Measurements from ENCODE around the gene FAM13B. TPM values are rescaled to one million over a fixed set of nuclear protein-coding genes. Genes with fewer than 3 reads are reported as not detected.
"Not testable (repeated sequence)": the region's sequence is repeated elsewhere in the genome, so short reads cannot be mapped to it uniquely, and the experiment has no call there.

Gene FAM13B
- 20.0 TPM for polyA plus RNA-seq (ENCODE audit: insufficient read length)

DNA sequence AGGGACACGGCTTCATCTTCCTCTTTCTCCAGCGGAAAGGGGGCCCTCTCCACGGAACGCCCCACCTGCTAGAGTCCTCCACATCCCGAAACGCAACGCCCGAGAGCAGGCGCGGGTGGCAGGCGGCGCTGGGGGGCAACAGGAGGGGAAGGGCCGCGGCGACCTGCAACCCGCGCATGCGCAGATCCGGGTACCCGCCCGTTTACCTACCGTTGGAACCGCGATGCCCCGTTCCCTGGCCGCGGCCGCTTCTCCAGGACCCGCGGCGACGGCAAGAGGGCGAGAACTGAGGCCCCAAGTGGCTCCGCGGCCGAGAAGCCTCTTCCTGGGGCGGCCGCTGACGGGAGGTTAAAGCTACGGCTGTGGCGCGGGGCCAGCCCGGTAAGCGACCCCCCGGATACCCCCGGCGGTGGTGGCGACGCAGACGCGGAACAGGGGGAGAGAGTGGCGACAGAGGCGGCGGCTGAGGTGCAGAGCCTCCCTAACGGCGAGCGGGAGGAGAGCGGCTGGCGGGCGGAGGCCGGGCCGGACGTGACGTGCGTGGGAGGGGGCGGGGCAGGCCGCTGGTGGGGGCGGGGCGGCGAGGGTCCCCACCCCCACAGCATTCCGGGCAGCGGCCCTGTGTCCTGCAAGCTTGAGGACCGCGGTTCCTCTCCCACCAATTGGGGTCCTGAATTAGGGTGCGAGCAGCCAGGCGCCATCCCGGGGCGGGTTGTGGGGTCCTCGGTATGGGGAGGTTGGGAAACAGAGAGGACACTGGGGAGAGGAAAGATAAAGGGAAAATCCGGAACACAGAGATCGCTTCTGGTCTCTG lies at the start of gene FAM13B:
FAM13B (minus strand) TSS at position 508 of the 814 bp plus-strand sequence. CDS start 13,968 bp downstream, outside the sequence.
- no peak for DNase-seq (ENCODE audit: low read depth)

DNA sequence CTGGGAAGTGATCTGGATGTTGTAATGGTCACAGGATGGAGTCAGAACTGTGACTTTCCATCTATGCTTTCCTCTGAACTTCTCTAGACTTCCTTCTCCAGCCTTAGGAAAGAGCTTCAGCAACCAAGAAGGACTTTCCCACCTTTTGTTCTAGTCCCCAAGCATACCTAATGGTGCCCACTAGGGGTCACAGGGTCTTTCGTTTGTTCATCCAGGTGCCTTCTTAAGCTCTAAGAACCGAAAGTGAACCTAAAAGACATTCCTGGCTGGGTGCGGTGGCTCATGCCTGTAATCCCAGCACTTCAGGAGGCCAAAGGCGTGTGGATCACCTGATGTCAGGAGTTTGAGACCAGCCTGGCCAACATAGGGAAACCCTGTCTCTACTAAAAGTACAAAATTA lies 49.2 kb upstream of the FAM13B start:
- no peak for DNase-seq (ENCODE audit: low read depth)

DNA sequence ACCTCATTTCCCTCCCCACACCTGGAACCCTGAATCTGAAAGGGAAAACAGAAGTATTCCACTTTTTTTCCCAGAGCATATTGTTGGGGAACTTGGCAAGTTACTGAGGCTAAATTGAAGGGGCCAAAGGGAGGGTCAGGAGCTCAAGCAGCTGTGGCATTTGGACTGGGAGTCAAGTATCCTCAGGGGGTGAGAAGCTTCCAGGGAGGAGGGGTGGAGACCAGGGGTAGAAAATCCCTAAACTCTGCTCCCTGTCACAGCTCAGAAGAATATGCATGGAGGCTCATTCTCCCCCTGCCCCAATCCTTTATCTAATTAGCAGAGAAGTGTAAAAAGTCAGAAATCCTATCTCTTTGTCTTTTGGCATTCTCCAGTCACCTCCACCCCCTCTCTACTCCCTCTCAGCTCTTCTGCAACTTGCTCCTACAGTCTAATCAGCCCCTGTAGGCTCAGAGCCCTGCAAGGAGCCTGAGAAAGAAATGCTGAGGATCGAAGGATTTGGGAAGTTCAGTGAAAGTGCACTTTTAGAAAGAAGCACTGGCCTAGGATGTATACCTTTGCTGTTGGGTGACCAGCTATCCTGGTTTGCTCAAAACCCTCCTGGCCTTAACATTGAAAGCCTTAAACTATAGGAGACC lies 45.2 kb upstream of the FAM13B start:
- DNase-seq (ENCODE audit: low read depth): no peak

DNA sequence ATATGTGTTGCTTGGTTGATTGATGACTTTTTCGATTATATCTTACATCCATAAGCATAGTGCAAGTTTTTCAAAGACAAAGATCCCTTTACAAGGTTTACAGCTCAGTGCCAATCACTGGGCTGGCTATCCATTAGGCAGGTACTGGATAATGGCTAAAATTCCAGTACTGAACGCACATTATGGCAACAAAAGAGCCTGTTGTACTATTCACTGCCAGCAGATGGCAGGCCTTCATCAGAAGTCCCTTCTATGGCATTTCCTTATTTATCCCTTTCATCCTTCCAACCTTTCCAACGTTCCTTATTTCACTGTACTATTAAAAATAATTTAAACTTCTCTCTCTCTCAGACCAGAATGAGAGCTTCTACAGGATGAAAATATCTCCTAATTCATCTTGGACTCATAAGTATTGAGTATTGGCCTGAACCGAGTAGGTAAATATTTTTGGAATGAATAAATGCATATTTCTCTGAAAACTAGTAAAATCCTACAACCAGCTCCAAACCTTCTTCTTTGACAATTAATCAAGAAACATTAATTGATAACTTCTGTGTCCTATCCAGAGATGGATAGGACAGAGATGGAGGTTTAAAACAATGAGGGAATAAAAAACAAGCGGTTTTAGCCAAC lies 44.3 kb upstream of the FAM13B start:
- DNase-seq (ENCODE audit: low read depth): peak; percentile 34

DNA sequence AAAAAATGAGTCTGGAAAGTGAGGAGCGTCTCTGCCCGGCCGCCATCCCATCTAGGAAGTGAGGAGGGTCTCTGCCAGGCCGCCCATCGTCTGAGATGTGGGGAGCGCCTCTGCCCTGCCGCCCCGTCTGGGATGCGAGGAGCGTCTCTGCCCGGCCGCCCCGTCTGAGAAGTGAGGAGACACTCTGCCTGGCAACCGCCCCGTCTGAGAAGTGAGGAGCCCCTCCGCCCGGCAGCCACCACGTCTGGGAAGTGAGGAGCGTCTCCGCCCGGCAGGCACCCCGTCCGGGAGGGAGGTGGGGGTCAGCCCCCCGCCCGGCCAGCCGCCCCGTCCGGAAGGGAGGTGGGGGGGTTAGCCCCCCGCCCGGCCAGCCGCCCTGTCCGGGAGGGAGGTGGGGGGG lies 37.1 kb upstream of the FAM13B start:
- not testable (repeated sequence) for DNase-seq (ENCODE audit: low read depth)

DNA sequence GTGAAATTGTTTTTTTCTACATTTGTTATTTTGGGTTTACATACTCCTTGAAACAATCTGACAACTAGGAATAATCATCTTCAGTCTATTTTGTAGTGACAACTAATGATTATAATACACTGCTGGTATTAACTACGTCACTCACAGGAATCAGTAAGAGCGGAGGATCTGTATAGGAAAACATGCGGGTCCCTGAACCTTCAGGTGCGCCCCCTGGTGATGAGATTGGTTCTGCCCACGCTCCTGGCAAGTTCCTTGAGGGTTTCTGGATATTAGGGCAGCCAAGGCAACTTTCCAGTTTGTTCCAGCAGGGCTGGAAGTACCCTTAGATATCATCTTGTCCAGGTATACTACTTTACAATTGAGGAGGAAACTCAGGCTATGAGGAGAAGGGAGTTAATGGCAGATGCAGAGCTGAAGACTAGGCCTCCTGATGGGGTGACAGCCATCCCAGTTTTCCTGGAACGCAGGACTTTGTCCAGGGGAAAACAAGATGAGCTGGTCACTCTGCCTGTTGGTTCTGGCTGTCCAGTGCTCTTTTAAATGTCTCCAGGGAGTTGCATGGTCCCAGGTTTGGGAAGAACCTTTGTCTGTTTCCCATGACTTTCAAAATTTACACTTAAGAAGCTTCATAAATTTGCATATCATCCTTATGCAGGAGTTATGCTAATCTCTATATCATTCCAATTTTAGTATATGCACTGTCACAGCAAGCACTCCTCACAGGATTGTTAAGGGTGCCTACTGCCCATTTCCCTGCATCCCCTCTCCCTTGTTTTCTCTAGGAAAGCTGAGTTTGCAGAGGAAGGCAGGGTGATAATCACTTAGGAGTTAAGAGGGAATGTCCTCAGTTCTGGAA lies 36.1 kb upstream of the FAM13B start:
- no peak for DNase-seq (ENCODE audit: low read depth)

DNA sequence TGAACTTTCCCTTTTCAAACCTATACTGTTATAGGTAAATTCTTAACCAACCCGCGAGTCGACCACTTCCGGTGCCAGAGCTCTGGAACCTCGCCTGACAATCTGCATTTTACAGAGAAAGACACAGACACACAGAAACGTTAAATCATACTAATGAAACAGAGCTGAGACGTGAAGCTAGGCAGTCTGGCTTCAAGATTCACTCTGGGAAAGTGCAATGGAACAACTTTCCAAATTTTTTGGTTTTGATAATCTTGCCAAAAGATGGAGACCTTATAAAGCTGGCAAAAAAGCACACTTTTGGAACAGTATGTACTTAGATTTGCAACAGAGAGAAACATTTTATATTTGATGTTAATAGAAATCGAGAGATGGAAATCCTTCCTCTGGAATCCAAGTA lies 35.1 kb upstream of the FAM13B start:
- DNase-seq (ENCODE audit: low read depth): no peak

DNA sequence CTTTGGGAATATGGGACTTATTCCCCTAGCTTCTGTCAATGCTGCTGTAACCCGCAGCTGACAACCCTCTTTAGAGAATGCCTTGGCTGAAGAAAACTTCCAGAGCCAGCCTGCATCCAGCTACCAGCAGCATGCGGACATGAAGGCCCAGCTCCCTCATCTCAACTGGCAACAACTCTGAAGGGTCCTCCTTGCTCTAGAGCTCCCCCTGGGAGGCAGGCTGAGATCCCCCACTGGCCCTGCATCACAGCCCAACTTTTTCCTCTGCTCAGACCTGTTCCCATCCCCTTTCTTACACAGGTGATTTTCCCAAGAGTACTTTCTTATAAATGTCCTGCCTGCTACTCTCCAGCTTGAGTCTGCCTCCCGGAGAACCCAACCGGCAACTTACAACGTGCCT lies 32.2 kb upstream of the FAM13B start:
- no peak for DNase-seq (ENCODE audit: low read depth)

DNA sequence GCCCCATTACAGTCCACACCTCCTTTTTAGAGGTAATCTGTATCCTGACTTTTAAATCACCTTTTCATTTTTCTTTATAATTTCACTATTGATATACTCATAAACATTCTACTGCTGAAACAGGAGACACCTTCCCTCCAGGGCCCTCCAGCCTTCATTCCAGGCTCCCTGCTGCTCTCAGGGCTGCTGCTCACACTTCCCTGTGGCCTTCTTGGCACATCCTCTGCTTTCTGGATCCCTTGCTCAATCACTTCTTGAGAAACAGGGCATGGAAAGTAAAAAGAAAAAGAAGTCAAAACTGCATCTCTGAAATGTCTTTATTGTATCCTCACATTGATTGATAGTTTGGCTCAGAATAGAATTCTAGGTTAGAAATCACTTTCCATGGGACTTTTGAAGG lies 31.6 kb upstream of the FAM13B start:
- no peak for DNase-seq (ENCODE audit: low read depth)

DNA sequence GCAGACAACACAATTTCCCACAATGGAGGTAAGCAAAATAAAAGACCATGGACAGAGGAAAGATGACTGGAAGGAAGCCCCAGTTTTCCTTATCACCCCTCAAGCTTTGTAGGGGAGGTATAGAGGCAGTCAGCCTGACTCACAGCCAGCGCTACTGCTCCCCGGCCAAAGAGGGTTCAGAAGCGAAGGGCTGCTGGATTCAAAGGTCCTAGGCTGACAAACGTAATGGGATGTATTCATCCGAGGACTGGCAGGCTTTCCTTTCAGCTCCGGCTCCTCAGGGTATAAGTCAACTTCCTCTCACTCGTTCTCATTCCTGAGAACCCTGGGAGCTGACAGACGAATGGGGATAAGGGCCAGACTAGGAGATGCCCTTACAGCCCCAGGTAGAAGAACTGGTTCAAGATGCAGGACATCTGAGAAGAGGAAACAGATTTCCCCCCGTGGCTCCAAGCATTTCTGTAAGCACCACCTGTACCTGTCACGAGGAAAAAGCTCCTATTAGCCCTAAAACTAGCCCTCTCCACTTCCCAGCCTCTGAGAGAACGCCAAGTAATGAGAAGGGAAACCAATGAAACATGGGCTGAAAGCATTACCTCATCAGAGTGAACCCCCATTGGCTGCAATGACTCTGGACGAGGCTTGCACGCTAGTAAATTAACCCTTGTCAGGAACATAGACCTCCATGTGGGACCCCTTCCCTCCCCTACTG lies 22.1 kb upstream of the FAM13B start:
- DNase-seq (ENCODE audit: low read depth): no peak

DNA sequence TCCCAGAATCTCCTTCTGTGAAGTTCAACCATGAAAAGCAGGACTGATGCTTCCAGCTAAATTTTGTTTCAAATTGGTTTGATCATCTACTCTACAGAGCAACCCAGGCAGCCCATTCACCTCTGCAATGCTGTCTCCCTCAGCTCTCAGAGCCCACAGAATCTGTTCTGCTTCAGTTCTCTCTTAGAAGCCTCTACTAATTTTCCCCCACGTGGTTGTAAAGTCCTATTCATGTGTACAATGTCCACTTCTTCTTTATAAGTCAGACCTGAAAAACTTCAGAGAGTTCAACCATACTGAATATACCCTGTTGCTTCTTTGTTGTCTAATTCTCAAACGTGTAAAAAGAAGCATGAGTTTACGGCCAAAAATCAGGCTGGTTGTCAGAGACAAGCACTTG lies 21.3 kb upstream of the FAM13B start:
- no peak for DNase-seq (ENCODE audit: low read depth)

DNA sequence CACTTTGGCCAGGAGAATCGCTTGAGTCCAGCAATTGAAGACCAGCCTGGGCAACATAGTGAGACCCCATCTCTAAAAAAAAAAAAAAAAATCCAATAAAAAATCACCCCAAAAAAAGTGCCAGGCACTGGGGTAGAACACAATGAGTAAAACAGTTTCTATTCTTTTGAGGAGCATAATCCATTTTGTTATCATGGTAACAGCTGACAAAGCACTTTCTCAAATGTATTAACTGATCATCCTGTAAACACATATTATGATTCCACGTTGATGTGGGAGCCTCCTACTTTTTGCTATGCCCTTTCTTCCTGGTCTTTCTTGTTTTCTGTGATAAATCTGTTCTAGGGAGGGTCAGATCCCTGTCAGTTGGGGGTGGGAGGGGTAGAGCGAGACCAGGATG lies 20.7 kb upstream of the FAM13B start:
- DNase-seq (ENCODE audit: low read depth): no peak

DNA sequence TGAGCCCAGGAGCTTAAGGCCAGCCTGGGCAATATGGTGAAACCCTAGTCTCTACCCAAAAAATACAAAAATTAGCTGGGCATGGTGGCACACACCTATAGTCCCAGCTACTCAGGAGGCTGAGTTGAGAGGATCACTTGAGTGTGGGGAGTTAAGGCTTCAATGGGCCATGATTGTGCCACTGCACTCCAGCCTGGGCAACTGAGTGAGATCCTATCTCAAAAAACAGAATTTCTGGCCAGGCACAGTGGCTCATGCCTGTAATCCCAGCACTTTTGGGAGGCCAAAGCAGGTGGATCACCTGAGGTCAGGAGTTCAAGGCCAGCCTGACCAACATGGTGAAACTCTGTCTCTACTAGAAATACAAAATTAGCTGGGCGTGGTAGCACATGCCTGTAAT lies 19.8 kb upstream of the FAM13B start:
- not testable (repeated sequence) for DNase-seq (ENCODE audit: low read depth)

DNA sequence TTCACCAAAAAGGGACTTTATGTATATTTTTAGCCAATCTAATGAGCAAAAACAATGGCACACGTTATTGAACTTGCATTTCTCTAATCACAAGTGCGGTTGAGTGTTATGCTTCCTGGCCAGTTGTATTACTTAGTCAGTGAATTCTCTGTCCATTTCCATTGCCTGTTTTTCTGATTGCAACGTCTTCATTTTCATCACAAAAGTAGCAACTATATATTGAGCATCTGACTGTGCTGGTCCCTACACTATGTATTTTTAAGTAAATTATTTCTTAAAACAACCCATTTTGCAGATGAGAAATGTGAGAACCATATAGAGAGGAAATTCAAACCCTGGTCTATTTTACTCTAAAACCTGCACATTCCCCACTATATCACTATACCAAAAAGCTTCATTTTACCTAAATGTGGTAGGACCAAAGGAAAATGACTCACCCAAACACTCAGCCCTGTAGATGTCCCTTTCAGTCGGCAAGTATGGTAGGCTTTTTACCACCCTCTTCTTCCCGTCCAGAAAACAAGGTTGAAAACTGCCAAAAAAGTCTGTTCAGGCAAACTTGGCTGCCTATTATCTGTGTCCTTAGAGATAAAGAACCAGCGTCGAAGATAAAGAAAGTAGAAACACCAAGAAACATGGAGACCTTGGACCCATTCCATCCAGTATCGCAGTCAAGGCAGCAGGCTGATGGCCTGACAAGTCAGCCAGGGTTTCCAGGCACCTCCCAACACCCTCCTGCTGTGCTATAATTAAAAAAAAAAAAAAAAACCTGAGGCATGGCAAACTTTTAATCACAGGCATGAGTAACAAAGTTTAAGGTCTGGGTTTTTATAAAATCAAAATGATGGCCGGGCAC lies 18.8 kb upstream of the FAM13B start:
- DNase-seq (ENCODE audit: low read depth): no peak

DNA sequence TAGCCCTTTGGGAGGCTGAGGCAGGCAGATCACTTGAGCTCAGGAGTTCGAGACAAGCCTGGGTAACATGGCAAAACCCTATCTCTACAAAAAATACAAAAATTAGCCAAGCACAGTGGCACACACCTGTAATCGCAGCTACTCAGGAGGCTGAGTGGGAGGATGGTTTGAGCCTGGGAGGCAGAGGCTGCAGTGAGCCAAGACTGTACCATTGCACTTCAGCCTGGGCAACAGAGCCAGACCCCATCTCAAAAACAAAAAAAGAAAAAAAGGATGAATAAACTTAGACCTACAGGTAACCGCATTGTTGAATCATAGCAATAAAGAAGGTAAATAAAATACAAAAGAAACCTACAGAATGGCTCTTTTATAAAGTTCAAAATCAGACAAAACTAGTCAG lies 12.4 kb upstream of the FAM13B start:
- not testable (repeated sequence) for DNase-seq (ENCODE audit: low read depth)

DNA sequence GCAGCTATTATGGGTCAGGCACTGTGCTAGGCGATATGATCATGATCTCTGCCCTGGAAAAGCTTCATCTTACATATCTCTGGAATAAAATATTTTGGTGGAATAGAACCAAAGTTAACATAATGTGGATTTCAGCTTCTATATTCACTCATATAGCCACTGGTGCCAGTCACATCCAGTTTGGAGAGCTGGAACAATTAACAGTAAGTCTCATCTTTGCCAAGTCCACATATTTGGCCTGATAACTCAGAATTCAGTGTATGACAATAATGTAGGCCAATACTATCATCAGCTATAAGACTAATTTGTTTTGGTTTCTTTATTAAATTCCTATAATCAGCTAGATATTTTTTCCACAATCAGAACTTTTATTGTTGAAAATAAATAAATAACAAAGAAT lies 5.9 kb upstream of the FAM13B start:
- DNase-seq (ENCODE audit: low read depth): no peak

DNA sequence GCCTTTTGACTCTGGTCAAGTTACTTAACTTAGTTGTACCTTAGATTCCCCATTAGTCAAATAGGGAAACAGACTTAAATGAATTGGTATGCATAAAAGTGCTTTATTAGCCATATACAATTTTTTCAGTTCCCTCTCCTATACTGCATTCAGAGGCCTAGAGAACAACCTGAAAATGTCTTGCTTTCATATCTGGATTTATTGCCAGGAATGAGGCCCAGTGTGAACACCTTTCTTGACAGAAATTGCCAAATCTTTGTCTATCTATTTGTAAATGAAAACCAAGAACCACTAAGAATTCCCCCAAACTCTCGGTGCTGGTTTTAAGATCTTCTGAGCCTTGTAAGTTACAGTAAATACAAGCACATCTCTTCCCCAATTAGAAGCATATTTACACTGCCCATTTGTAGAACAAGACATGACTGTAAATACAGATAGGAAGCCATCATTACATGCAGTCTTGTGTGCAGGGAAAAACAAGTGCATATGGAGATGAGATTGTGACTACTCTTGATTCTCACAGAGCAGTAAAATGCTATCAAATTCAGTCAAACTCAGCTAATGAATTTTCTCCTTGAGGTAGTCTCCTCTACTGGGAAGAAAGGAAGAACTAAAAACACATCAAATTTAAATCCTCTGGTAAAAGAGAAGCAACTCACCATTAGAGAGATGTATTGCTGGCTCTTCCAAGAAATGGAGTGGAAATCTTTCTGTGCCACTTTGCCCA lies 5.2 kb upstream of the FAM13B start:
- no peak for DNase-seq (ENCODE audit: low read depth)

DNA sequence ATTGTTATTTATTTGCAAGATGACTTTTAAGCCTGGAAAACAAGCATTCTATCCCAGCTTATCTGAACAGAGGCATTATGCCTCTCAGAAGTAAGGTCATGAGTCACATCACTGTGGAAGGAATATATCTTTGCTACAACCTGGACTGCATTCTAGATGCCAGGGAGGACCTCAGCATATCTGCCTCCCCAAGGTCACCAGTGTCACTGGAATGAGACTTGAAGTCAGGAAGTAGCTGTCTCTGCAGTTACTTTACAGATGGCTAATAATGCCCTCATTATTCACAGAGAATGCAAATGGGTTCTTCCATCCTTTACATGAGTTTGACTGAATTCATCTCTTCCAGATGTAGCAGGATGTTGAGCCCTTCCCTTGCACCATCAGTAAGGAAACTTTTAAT lies 4.4 kb upstream of the FAM13B start:
- no peak for DNase-seq (ENCODE audit: low read depth)
